SH-SY5Y (cell line): ENCODE results near the gene RAB8A.

ENCODE experiments used
- GATA2 ChIP-seq: IDR thresholded peaks from 2 replicates; pipeline ENCODE4 v1.6.1; 2011; ENCODE audit warnings: mild to moderate bottlenecking, low read depth, low read length
- GATA3 ChIP-seq: IDR thresholded peaks from 2 replicates; pipeline ENCODE4 v1.6.1; 2011; ENCODE audit warnings: low read depth, mild to moderate bottlenecking, low read length, moderate library complexity

RAB8A gene

GRCh38 chr19:16141043-16141442 lies 29.4 kb downstream of the RAB8A start:
- TF ChIP-seq GATA2 (no peak), GATA3 (no peak)

GRCh38 chr19:16142032-16142580 lies 30.4 kb downstream of the RAB8A start:
- no peak for TF ChIP-seq GATA2
- no peak for TF ChIP-seq GATA3

- TF ChIP-seq GATA2 = no peak
- no peak for TF ChIP-seq GATA3
Observed at GRCh38 chr19:16143399-16144215, 31.9 kb downstream of the RAB8A start, which contains the start of gene HSH2D. Gene HSH2D (plus strand): TSS chr19:16143685. CDS start chr19:16148751, 5,066 bp downstream.

- TF ChIP-seq GATA2 (no peak), GATA3 (no peak)
Observed at GRCh38 chr19:16144216-16144581, 32.5 kb downstream of the RAB8A start.

DNA sequence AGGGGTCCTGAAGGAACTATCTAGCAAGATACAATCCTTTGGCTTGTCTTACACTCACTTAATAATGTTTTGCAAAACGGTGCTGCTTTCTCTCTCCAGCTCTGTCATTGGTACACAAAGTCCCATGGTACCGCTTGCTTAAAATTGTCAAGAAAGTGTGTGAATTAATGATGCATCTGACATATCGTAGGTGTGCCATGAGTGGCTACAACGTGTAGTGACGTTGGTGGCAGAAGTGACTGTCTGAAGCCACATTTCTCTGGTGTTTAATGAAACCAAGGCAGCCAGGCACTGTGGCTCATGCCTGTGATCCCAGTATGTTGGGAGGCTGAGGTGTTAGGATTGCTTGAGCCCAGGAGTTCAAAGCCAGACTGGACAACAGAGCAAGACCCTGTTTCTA lies 34.4 kb downstream of the RAB8A start:
- TF ChIP-seq GATA3 (no peak), GATA2 (no peak)

- no peak for TF ChIP-seq GATA2
- TF ChIP-seq GATA3 = no peak
Observed at GRCh38 chr19:16148443-16149229, 36.9 kb downstream of the RAB8A start.

DNA sequence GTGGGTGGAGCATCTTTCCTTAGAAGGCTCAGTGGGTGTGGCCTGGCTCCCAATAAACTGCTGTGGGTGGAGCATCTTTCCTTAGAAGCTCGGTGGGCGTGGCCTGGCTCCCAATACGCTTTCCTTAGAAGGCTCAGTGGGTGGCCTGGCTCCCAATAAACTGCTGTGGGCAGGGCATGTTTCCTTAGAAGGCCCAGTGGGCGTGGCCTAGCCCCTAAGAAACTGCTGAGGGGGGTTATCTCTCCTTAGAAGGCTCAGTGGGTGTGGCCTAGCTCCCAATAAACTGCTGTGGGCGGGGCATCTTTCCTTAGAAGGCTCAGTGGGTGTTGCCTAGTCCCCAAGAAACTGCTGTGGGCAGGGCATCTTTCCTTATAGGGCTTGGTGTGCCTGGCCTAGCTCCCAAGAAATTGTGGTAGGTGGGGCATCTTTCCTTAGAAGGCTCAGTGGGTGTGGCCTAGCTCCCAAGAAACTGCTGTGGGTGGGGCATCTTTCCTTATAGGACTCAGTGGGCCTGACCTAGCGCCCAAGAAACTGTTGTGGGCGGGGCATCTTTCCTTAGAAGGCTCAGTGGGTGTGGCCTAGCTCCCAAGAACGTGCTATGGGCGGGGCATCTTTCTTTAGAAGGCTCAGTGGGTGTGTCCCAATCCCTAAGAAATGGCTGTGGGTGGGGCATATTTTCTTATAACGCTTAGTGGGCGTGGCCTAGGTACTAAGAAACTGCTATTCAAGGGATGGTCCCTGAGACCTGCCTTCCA lies 42.1 kb downstream of the RAB8A start:
- TF ChIP-seq GATA3 (no peak), GATA2 (no peak)

DNA sequence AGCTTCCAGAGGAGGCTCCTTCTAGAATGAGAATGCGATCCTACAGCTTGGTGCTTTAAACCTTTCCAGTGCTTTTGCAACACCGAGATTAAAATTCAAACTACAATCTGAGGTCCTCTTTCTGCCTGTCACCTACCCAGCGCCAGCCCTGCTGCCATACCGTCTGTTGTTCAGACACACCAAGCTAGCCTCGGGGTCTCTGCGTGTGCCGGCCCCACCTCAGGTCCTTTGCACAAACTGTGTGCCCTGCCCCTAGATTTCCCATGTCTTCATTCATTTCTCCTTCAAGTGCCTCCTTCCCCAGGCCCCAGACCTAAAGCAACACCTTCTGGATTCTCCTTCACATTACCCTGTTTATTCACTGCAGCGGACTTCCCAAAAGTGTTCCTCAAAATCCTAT lies 42.9 kb downstream of the RAB8A start:
- TF ChIP-seq GATA2 = no peak
- TF ChIP-seq GATA3 = no peak

- TF ChIP-seq GATA2 = no peak
- TF ChIP-seq GATA3 = no peak
Observed at GRCh38 chr19:16155128-16155527, 43.4 kb downstream of the RAB8A start.

- TF ChIP-seq GATA2 (no peak), GATA3 (no peak)
Observed at GRCh38 chr19:16156904-16157303, 45.2 kb downstream of the RAB8A start.

DNA sequence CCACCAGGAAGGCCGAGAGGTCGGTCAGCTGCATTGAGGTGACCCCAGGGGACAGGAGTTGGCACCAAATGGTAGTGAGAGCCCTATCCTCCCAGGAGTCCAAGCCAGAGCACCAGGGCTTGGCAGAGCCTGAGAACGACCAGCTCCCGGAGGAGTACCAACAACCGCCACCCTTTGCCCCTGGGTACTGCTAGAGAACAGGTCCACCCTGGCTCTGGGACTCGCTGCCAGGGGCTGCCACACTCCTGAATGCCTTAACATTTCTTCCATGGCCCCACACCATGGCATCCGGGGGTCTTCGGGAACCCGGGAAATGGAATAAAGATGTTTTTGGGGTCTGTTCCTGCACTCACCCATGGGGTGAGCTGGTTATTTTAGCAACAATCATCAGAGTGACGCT lies 45.9 kb downstream of the RAB8A start:
- TF ChIP-seq GATA2 (no peak), GATA3 (no peak)

GRCh38 chr19:16159655-16160054 lies 48.0 kb downstream of the RAB8A start:
- TF ChIP-seq GATA2 = no peak
- TF ChIP-seq GATA3 = no peak

DNA sequence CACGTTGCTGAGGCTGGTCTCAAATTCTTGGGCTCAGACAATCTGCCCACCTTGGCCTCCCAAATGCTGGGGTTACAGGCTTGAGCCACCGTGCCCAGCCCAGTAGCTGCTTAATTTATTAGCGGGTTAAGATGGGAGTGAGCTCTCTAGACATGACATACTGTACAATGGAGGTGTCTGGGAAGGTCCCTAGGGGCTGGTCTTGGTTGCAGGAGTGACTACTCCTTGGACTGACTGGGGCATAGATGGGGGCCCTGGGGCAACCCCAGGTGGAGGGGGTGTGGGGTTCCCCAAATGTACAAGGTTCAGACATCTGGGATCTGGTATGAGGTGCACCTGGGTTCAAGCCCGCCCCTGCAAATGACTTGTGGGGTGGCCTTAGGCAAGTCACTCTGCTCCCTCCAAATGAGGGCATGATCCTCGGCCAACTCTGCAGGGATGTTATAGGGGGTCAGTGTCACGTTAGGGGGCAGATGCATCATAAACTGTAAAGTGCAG lies 48.8 kb downstream of the RAB8A start:
- TF ChIP-seq GATA3 = no peak
- TF ChIP-seq GATA2 = no peak

GRCh38 chr19:16160943-16161560 lies 49.4 kb downstream of the RAB8A start:
- TF ChIP-seq GATA2 = no peak
- TF ChIP-seq GATA3 = no peak

- TF ChIP-seq GATA3 (no peak), GATA2 (no peak)
Observed at GRCh38 chr19:16161840-16162239, 50.2 kb downstream of the RAB8A start.
